Erythroblast (primary cell): Measurements from ENCODE around the gene CSNK1E.

Experiments
- GATA1 ChIP-seq: IDR thresholded peaks from 2 replicates; pipeline ENCODE4 v1.6.1; 2011; ENCODE audit warnings: low read depth, mild to moderate bottlenecking, control low read depth, low read length, moderate library complexity
- POLR2A ChIP-seq: IDR thresholded peaks from 2 replicates; pipeline ENCODE4 v1.6.1; 2011; ENCODE audit warnings: mild to moderate bottlenecking, low read length

DNA sequence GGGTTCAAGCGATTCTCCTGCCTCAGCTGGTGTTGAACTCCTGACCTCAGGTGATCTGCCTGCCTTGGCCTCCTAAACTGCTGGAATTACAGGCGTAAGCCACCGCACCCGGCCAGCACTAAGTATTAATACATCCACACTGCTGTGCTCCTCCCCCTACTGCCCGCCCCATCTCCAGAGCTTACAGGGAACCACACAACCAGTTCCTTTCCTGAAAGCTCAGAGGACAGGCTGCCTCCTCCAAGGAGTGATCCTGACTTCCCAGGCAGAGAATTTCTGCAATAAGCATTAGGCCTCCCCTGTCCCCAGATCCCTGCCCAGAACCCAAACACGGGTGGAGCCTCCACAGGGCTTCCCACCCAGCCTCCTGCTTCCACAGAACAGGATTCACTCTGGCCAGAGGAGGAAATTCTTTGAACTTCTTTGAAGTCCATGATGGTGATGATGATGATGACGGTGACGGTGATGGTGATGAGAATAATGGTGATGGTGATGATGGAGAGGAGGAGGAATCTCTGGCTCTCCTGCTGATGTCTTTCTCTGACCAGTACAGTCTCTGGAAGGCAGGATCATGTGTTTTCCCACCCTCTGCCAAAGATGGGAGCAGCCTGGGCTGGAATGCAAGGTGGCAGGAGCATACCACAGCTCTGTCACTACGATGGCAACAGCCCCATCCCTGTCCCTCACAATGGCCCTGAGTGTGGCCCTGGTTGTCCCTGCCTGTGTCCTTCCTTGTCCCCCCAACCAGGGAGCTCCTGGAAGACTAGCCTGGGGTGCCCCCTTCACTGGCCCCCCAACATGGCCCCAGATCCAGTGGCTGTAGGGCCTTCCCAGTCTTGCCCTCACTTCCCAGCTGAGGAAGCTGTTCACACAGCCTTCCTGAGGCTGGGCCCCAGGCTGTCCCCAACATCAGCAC, 33.5 kb upstream of the CSNK1E start:
- no peak for TF ChIP-seq POLR2A
- TF ChIP-seq GATA1 = no peak
